Head of caudate nucleus (tissue), 42 donors: Measurements from ENCODE around the gene TENM4.
"Not testable (repeated sequence)": the region's sequence is repeated elsewhere in the genome, so short reads cannot be mapped to it uniquely, and the experiment has no call there.

Experiments
- DNase-seq, 42 donors: peaks; one replicate each; pipeline versions ENCODE4 v3.0.0 to v3.0.0-alpha.2; 2020 to 2021; ENCODE audit warnings: mixed read lengths in 7 of 42
- intact Hi-C: fragments of 100-400 bp; cut with DNase I; formaldehyde crosslinking; loops from one replicate; pipeline ENCODE4 v1.15.0; 2022

Gene TENM4

DNA sequence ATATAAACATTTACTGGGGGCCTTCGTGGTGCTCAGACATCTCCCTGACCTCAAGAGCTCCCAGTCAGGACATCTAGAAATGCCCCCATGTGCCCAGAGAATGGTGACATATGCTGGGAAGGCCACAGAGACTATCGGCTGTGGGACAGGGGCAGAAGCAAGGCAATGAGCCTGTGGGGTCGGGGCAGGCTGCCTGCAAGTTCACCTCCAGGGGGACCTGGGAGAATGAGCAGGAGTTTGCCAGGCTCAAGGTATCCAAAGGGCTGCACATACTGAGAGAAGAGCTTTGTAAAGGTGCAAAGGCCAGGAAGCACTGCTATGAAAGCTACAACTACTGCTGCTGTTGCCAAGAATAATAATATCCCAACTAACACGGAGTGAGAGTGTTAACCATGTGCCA lies 233.9 kb downstream of the TENM4 start:
- intact Hi-C loops: no loop called here
- no peak for DNase-seq

DNA sequence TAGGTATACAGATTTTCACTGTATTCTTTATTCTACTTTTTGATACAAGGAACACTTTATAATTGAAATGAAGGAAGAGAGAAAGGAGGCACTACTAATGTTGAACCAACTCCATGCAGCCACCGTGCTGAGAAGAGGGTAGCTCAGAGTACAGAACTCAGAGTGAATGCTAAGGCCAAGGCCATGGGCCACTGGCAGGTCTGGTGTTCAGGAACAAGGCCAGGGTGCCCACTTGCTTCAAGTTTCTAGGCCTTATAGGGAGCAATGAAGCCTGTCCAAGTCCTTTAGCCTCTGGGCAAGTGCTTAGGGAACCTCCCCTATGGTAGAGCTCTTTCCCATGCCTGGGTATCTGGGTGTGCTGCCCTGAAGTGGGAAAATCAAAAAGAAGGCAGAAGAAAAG lies 235.0 kb downstream of the TENM4 start:
- intact Hi-C loops: no loop called here
- no peak for DNase-seq

DNA sequence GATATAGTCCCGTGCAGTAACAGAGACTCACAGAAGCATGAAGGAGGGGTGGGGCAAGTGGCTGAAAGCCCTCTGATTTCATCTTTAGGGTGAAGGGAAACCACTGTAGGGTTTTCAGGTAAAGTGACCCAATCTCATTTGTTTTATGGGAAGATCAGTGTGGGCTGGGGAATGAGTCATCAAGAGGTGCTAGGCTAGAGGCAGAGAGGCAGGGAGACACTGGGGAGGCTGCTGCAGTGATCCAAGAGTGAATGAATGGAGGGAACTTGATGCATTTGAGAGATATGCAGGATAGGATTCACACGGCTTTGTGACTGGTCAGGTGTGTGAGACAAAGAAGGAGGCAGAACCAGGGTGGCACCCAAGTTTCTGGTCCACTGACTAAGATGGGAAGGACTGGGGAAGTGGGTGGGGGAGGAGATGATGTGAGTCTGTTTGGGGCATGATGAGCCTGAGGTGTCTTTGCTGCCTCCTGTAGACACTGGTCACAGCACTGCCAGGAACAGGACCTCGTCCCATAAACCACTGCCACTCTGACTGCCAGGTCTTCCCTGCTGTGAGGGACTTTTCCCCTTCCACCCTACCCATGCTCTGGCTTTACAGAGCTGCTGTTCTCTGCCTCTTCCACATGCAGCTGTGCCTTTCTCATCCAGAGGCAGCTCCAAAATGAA lies 239.0 kb downstream of the TENM4 start:
- intact Hi-C loops: no loop called here
- no peak for DNase-seq

DNA sequence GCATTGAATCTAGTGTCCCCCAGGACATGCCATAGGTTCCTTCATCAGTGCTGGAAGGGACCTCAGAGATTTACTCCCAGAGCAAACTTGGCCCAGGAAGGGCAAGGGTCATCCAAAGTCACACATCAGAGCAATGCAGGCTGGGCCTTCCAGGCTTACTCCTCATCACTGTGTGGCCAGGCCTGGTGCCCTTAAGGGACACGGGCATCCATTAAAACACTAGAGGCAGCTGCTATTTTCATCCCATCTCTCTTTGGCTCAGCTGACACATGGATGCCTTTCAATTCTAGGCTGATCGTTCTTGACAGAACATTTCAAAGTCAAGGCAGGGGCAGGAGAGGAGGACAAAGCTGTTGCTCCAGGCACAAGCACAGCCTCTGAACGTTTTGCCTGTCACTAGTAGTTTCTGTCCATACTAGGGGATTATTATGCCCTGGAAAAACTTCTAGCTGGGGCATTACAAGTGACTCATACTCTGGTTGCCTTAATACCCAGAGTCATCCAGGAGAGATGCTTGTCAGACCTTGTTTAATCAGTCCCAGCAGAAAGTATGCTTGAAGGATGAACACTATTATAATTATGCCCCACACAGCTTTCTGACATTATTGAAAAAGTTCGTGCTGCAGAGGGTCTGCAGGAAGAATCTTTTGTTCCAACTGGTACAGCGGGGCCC lies 240.3 kb downstream of the TENM4 start:
- intact Hi-C loops: no loop called here
- DNase-seq: no peak

DNA sequence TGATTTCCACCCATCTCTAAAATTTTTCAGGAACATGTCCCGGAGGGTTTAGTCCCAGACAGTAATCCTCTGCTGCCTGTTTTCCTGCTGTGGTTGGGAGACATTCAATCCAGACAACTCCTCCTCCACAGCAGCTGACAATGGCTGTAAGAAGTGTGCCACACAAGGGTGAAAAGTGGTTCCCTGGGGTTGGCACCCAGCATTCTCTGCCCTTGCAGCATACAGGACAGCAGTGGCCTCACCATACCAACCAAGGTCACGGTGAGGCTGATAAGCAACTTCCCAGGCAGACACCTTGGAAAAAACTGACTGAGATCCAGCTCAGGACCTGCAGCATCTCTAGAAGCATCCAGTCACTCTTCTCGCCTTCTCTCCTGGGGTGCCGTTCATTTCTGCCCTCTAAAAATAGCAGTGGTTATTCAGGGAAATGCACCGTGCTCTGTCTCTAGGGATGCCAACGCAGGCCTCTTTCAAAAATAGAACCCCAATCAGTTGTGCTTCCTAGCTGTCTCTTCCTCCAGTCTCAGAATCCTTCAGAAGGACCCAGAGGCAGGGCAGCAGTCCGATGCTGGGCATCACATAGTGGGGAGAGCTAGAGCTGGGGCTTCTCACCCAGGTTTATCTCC lies 241.0 kb downstream of the TENM4 start:
- DNase-seq: peak in 23 of 42 donors; percentile 6 to 70 (median 31)
- intact Hi-C loops: no loop called here

DNA sequence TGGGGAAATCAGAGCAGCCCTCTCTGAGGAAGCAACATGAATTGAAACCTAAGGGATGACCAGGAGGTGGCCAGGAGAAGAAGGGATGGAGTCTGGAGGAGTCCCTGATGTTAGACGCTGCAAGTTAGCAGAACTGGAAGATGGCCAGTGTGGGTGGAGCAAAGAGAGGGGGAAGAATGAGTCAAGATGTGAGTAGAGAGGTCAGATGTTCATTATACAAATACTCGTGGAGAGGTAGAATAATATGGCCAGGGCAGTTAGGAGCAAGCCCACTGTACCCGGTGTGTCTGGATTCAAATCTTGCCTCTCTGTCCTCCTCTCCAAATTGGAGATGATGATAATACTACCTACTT lies 242.0 kb downstream of the TENM4 start:
- intact Hi-C loops: no loop called here
- no peak for DNase-seq

DNA sequence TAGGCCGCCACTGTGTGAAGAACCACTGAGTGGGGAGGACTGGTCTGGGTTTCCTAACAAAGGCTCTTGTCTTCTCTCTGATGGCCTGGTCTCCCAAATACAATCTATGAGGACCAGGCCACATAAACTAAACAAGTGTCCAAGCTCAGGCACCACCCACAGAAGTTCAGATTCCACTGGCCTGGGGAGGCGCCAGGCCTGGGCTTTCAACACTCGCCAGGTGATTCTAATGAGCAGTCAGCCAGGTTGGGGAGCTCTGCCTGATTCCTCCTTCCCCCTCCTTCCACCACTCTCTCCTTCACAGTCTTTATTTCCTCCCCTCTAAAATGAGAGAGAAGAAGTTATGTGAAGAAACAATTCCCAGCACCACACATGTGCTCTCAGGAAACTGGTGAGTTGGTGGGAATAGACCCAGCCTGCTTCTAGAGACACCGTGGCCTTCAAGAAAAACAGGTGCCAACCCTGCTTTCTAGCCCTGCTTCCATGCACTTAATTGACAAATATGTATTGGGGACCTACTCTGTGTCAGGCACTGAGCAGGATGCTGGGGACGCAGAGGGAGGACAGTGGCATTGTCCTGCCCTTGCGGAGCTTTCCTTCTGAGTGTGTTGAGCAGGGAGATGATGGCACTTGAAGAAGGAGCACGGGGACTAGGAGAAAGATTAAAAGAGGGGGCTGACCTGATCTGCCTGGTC lies 242.5 kb downstream of the TENM4 start:
- DNase-seq: no peak
- intact Hi-C loops: no loop called here

DNA sequence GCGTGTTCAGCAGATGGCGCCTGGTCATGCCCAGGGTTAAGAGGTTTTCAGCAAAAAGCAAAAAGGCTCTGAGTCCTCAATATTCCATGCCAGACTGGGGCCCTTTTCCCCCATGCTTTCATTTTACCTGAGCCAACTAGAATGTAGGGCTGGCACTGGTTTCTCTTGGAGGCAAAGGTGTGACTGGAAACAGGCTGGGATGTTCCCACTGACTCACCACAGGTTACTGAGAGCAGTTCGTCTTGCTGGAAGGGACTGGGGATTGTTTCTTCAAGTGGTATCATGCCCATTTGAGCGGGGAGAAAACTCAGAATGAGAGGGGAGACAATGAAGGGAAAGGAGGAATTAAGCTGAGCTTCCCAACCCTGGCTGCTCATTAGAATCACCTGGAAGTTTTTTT lies 243.9 kb downstream of the TENM4 start:
- no peak for DNase-seq
- intact Hi-C loops: no loop called here

DNA sequence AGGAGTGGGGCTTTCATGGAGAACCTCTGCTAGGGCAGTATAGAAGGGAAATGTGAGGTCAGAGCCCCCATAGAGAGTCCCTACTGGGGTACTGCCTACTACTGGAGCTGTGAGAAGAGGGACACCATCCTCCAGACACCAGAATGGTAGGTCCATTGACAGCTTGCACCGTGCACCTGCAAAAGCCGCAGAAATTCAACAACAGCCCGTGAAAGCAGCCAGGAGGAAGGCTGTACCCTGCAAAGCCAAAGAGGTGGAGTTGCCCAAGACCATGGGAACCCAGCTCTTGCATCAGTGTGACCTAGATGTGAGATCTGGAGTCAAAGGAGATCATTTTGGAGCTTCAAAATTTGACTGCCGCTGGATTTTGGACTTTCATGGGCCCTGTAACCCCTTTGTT lies 245.6 kb downstream of the TENM4 start:
- intact Hi-C loops: no loop called here

DNA sequence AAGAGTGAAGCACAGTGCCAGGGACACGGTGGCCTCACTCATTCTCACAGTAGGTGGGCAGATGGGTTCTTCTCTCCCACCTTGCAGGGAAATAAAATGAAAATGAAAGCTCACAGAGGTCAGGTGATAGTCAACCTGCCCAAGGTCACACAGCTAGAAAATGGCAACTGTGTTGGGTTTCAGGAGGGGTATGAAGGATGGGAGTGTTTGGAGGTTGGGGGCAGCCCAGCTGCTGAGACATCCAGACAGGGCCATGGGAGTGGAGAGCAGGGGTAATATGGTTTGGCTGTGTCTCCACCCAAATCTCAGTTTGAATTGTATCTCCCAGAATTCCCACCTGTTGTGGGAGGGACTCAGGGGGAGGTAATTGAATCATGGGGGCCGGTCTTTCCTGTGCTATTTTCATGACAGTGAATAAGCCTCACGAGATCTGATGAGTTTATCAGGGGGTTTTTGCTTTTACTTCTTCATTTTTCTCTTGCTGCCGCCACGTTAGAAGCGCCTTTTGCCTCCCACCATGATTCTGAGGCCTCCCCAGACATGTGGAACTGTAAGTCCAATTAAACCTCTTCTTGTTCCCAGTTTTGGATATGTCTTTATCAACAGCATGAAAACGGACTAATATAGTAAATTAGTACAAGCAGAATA lies 247.0 kb downstream of the TENM4 start:
- DNase-seq: no peak
- intact Hi-C loops: no loop called here

More for the DNA sequence above, 245.6 kb downstream of the TENM4 start:
- DNase-seq: no peak

DNA sequence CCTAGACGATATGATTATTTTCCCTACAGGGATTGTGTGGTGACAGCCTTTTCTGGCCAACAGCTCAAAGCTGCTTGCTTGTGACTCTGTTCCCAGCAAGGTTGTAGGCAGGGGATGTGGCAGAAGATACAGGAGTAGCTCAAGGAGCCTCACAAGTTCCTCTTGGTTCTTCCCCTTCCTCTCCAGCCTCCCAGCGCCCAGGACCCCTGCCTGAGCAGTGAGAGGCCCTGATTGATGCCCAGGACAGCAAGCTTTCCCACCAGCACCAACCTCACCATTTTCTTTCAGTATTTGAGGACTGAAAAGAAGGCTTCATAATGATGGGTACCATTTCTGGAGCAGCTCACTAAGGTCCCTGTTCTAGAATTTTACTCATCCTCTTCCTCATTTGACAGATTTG lies 248.0 kb downstream of the TENM4 start:
- DNase-seq: no peak

DNA sequence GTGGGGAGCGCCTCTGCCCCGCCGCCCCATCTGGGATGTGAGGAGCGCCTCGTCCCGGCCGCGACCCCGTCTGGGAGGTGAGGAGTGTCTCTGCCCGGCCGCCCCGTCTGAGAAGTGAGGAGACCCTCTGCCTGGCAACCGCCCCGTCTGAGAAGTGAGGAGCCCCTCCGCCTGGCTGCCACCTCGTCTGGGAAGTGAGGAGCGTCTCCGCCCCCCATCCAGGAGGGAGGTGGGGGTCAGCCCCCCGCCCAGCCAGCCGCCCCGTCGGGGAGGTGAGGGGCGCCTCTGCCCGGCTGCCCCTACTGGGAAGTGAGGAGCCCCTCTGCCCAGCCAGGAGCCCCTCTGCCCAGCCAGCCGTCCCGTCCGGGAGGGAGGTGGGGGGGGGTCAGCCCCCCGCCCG lies 249.1 kb downstream of the TENM4 start:
- intact Hi-C loops, DNase-seq: not testable (repeated sequence)

More for the DNA sequence above, 248.0 kb downstream of the TENM4 start:
- intact Hi-C loops: no loop called here

DNA sequence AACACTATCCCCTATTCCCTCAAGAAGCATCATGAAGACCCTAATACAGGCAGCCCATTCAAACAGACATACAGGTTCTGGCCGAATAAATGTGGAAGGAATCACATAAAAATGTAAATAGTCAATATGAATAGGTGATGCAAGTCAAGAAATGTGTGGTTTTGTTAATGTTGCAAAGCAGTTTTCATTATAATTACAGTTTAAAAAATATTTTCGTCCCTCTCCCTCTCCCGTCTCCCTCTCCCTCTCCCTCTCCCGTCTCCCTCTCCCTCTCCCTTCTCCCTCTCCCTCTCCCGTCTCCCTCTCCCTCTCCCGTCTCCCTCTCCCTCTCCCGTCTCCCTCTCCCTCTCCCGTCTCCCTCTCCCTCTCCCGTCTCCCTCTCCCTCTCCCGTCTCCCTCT lies 250.3 kb downstream of the TENM4 start:
- intact Hi-C loops: not testable (repeated sequence)

DNA sequence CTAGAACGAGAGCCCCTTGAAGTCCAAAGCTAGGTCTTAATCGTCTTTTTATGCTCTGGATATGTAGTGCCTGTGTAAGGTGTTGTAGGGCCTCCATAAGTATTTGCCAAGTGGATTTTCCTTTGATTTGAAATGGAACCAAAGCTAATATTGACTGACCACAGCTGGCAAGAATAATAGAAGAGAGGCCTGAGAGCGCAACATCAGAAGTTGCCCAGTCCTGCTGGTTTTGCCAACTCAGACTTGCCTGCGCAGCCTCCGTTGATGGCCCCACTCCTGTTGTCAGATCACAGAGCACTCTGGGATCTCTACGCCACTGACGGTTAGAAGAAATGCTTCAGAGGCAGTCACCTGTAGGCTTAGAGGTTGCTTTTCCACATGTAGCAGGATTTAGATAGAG lies 251.2 kb downstream of the TENM4 start:
- DNase-seq: no peak
- intact Hi-C loops: no loop called here

More for the DNA sequence above, 250.3 kb downstream of the TENM4 start:
- DNase-seq: not testable (repeated sequence)

DNA sequence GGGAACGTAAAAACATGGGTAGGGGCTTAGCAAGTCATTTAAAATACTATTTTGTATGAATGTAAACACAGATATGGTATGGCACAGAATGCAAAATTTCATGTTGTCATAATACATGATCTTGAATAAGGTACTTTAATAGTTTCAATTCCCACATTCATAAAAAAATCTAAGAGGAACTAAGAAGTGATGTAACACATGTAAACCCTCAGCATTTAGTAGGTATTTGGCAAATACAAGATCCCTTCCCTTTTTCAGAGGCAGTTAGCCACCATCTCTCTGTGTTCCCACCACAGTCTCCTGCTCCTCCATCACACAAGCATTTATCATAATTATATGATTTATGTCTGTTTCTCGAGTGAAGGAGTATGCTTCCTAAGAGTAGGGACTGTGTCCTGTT lies 251.8 kb downstream of the TENM4 start:
- intact Hi-C loops: no loop called here
- DNase-seq: no peak

DNA sequence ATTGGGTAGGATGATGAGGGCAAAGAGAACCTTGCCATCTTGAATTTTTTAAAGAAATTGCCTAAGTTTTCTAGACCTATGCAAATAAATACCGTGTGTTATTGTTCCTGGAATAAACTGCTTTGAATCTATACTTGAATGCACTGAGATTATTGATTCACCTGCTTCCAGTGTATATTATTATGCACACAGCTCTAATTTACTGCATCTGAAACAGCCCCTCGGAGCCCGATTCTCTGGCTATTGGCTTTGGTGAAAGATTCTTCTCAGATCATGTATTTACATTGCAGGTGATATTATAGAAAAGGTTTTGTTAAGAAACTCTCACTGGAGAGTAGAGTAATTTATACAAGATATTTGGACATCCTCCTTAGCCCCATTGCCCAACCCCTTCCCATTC lies 254.2 kb downstream of the TENM4 start:
- DNase-seq: no peak
- intact Hi-C loops: no loop called here

DNA sequence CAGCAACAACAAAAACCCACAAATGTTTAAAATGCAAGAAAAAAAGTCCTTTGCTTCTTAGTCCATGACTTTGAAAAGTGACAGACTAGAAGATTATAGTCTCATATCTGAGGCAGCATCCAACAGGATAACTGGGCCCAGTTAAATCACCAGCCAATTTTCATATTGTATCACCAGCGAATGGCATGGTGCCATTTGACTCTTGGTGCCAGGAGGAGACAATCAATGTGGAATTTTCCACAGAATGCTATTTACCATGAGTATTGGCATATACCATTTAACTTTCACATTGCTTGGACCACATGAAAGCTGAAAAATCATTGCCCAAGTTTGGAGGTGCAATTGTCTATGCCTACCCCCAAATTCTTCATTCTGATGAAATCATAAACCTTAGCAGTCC lies 255.5 kb downstream of the TENM4 start:
- intact Hi-C loops: no loop called here
- DNase-seq: no peak

DNA sequence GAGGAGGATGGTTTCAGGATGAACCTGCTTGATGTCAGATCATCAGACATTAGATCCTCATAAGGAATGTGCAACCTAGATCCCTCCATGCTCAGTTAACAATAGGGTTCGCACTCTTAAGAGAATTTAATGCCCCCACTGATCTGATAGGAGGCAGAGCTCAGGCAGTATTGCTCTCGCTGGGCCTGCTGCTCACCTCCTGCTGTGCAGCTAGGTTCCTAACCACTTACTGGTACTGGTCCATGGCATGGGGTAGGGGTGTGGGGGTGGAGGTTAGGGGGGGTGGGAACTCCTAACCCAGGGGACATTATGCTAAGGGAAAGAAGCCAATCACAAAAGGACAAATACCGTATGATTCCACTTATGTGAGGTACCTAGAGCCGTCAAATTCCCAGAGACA lies 256.5 kb downstream of the TENM4 start:
- no peak for DNase-seq
- intact Hi-C loops: no loop called here

DNA sequence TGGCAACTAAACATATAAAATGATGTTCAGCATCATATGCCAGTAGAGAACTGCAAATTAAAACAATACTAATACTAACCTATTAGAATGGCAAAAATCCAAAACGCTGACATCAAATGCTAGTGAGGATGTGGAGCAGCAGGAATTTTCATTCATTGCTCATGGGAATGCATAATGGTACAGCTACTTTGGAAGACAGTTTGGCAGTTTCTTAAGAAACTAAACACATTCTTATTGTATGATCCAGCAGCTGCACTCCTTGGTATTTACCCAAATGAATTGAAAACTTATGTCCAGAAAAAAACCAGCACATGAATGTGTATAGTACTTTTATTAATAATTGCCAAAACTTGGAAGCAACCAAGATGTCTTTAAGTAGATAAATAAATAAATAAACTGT lies 258.0 kb downstream of the TENM4 start:
- intact Hi-C loops: no loop called here

DNA sequence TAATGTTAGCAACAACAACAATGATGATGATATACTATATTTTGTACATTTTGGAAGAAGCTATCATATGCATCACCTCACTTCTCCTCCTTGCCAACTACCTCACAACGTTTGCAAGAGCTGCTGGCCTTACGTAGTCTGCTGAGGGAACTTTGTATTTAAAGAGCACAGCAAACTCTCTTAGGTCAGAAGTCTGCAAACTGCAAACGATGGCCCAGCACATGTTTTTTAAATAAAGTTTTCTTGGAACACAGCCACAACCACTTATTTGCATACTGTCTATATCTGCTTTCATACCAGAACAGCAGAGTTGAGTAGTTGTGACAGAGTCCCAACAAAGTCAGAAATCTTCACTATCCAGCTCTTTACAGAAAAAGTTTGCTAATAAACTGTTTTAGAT lies 261.7 kb downstream of the TENM4 start:
- DNase-seq: no peak
- intact Hi-C loops: no loop called here

More for the DNA sequence above, 258.0 kb downstream of the TENM4 start:
- DNase-seq: no peak
